Right lobe of liver (tissue), 4 donors: Measurements from ENCODE around the gene POLG.

Experiments
- CTCF ChIP-seq, 4 donors: fragments of 200-600 bp in 3 of 4; fragments of 450-650 bp in 1 of 4; IDR thresholded peaks; one replicate each; pipeline versions ENCODE4 v1.5.1 to v1.8.0; 2016 to 2022; ENCODE audit warnings: antibody characterized with exemption in 4 of 4, mild to moderate bottlenecking in 2 of 4
- POLR2A ChIP-seq: fragments of 450-650 bp; IDR thresholded peaks from one replicate; pipeline ENCODE4 v1.6.1; 2017; ENCODE audit warnings: antibody characterized with exemption, mild to moderate bottlenecking
- donor health status: DM: no; HTN: no; CAD: no.
- donor health status: DM: no; HTN: no; CAD: no.
- donor health status: DM: no; HTN: yes; CAD: no.

GRCh38 chr15:89345248-89345647 is 10.6 kb upstream of the POLG start:
- TF ChIP-seq CTCF (IDR thresholded peaks at IDR 0.05): no peak
- TF ChIP-seq POLR2A: no peak
